Erythroblast (primary cell): ENCODE results near the gene SNAPC3.

Source experiments
- GATA1 ChIP-seq: IDR thresholded peaks from 2 replicates; pipeline ENCODE4 v1.6.1; 2011; ENCODE audit warnings: low read depth, mild to moderate bottlenecking, control low read depth, low read length, moderate library complexity
- POLR2A ChIP-seq: IDR thresholded peaks from 2 replicates; pipeline ENCODE4 v1.6.1; 2011; ENCODE audit warnings: mild to moderate bottlenecking, low read length

DNA sequence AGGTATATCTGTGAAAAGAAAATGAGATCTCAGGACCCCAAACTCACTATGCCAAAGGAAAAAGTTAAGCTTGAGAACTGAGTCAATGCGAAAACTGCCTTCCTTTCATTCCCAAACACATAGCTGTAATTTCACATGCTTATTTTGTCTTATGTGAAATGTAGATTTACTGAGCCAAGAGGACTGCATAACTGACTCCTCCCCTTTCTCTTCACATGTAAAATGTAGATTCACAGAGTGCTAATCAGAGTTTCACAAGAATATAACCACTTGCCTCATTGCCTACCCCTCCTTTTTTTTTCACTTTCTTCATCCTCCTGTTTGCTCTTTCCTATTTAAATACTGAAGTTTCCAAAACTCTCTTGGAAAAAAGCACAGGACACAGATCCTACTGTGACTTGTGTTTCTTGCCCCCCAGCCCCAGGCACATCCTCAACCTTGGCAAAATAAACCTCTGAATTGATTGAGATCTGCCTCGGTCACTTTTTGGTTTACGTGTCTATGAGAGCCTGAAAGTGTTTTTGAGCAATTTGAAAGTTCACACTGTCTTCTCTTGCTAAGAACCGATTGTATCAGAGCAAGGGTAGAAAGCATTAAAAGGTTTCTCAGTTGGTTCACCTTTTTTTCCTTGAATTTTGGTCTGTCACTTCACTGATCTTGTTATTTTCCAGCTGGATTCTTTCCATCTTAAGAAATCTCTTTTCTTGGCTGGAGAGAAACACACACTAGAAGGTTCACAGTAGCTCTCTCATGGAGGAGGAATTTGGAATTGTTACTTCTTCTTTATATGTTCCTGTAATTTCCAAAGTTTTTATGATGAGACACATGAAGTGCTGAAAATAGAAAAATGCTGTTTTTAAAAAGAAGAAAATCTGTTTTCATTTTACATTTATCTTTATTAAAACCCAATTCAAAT is 44.8 kb upstream of the SNAPC3 start:
- TF ChIP-seq POLR2A (no peak), GATA1 (no peak)
